Stimulated activated CD8-positive, alpha-beta memory T cell treated with anti-CD3 and anti-CD28 coated beads, Interleukin-15, amount 100 ng/mL, for 24 hours (primary cell): ENCODE results near the gene SDF2L1.

Experiments
- DNase-seq: peaks from one replicate; pipeline ENCODE4 v3.0.0-alpha.2; 2020; ENCODE audit warnings: low read depth

SDF2L1 gene

GRCh38 chr22:21622011-21622918 is 19.8 kb upstream of the SDF2L1 start:
- DNase-seq = no peak

GRCh38 chr22:21622919-21623647 is 19.0 kb upstream of the SDF2L1 start:
- no peak for DNase-seq

- no peak for DNase-seq
Observed at GRCh38 chr22:21623648-21623970, 18.5 kb upstream of the SDF2L1 start.

- DNase-seq = no peak
Observed at GRCh38 chr22:21624120-21624879, 17.8 kb upstream of the SDF2L1 start.

GRCh38 chr22:21624880-21625791 is 17.0 kb upstream of the SDF2L1 start:
- DNase-seq = no peak

- no peak for DNase-seq
Observed at GRCh38 chr22:21626073-21626734, 15.9 kb upstream of the SDF2L1 start.

- no peak for DNase-seq
Observed at GRCh38 chr22:21626735-21627469, 15.2 kb upstream of the SDF2L1 start.

- no peak for DNase-seq
Observed at GRCh38 chr22:21628386-21629254, 13.5 kb upstream of the SDF2L1 start.

GRCh38 chr22:21629255-21630149 is 12.6 kb upstream of the SDF2L1 start, which contains the start of gene YDJC:
TSS of gene YDJC (minus strand) at chr22:21630022. CDS start at chr22:21630014, 8 bp downstream.
- peak; percentile 89 for DNase-seq

- no peak for DNase-seq
Observed at GRCh38 chr22:21631025-21631424, 11.1 kb upstream of the SDF2L1 start.

GRCh38 chr22:21632237-21632895 is 9.7 kb upstream of the SDF2L1 start, which contains the start of gene CCDC116:
TSS of gene CCDC116 (plus strand) at chr22:21632760. CDS start at chr22:21633182, 422 bp downstream.
- no peak for DNase-seq

GRCh38 chr22:21632931-21633330 is 9.2 kb upstream of the SDF2L1 start:
- no peak for DNase-seq

GRCh38 chr22:21633481-21633880 is 8.6 kb upstream of the SDF2L1 start:
- DNase-seq = no peak

GRCh38 chr22:21634081-21634480 is 8.0 kb upstream of the SDF2L1 start:
- DNase-seq = no peak

GRCh38 chr22:21634844-21635243 is 7.3 kb upstream of the SDF2L1 start:
- DNase-seq = no peak

GRCh38 chr22:21635771-21636510 is 6.2 kb upstream of the SDF2L1 start:
- DNase-seq = no peak
